Endothelial cell of umbilical vein (primary cell): ENCODE data around the gene TTC36. TPM values are rescaled to one million over a fixed set of nuclear protein-coding genes. Genes with fewer than 3 reads are reported as not detected.

ENCODE experiments used
- BruUV-seq: library from RNA; stranded (reverse); fragments of 400-500 nt; replicated peaks from 2 replicates; lab custom pipeline; 2021; lab: Mats Ljungman, UMichigan
- CTCF ChIA-PET: fragments of 300-600, 350-600 bp; sonication (Branson Sonifier 250); formaldehyde crosslinking; loops from one replicate; lab custom pipeline; 2021; ENCODE audit warnings: antibody characterized with exemption, inconsistent platforms; lab: Charles Lee
- POLR2A ChIA-PET: fragments of 300-600, 350-600 bp; sonication (Branson Sonifier 250); formaldehyde crosslinking; loops from one replicate; lab custom pipeline; 2021; ENCODE audit warnings: antibody characterized with exemption, inconsistent platforms; lab: Charles Lee
- DNase-seq: peaks from one replicate; pipeline ENCODE4 v3.0.0-alpha.2; 2011; ENCODE audit warnings: low read depth, low spot score
- FAIRE-seq: peaks from 2 replicates; lab custom pipeline; 2011; peaks lifted over from hg19 to GRCh38; lab: Jason Lieb, UNC
- H2AFZ ChIP-seq: 2 replicates; pipeline ENCODE4 v1.6.0; 2012; ENCODE audit warnings: low read depth, low read length, control low read depth, inconsistent platforms
- H3K27ac ChIP-seq: 2 replicates; pipeline ENCODE4 v1.5.1; 2011; ENCODE audit warnings: low read depth, mild to moderate bottlenecking, control low read depth, low read length, moderate library complexity; ENCODE audit not compliant: insufficient read depth
- H3K27me3 ChIP-seq, 2 experiments: 2 replicates each; pipeline versions ENCODE4 v1.6.0 to v1.6.1; 2011; ENCODE audit warnings: low read length in 2 of 2, mixed read lengths in 1 of 2; ENCODE audit not compliant: control insufficient read depth in 2 of 2, insufficient read depth in 2 of 2
- H3K36me3 ChIP-seq, 2 experiments: 2 replicates in 1 of 2; 3 replicates in 1 of 2; pipeline ENCODE4 v1.5.1; 2011; ENCODE audit warnings: low read length in 2 of 2, mild to moderate bottlenecking in 1 of 2, moderate library complexity in 1 of 2; ENCODE audit not compliant: control insufficient read depth in 2 of 2, insufficient read depth in 2 of 2; ENCODE audit errors: extremely low read depth in 1 of 2
- H3K4me1 ChIP-seq: 3 replicates; pipeline ENCODE4 v1.5.1; 2011; ENCODE audit warnings: mild to moderate bottlenecking, low read length; ENCODE audit not compliant: control insufficient read depth, insufficient read depth; ENCODE audit errors: extremely low read depth
- H3K4me2 ChIP-seq: 2 replicates; pipeline ENCODE4 v1.6.1; 2011; ENCODE audit warnings: low read length, control low read depth, mixed read lengths; ENCODE audit not compliant: insufficient read depth
- H3K4me3 ChIP-seq, 3 experiments: fragments of 200-600 bp in 1 of 3; sonication (generic), shearing (Covaris generic) in 1 of 3; replicated peaks in 1 of 3; 2 replicates each; pipeline ENCODE4 v1.5.1; 2011 to 2016; ENCODE audit warnings: control low read depth in 3 of 3, low read length in 3 of 3, mild to moderate bottlenecking in 2 of 3, inconsistent platforms in 1 of 3, low read depth in 1 of 3, moderate library complexity in 1 of 3; ENCODE audit not compliant: insufficient read depth in 1 of 3
- H3K79me2 ChIP-seq: 2 replicates; pipeline ENCODE4 v1.6.0; 2012; ENCODE audit warnings: low read length, inconsistent platforms; ENCODE audit not compliant: control insufficient read depth, insufficient read depth
- H3K9ac ChIP-seq: replicated peaks from 2 replicates; pipeline ENCODE3; 2011; ENCODE audit warnings: low read length, control low read depth; ENCODE audit not compliant: insufficient read depth; ENCODE audit errors: extremely low read depth
- H3K9me1 ChIP-seq: replicated peaks from 3 replicates; pipeline ENCODE4 v1.6.0; 2011; ENCODE audit warnings: mild to moderate bottlenecking, low read length; ENCODE audit not compliant: control insufficient read depth, insufficient read depth; ENCODE audit errors: extremely low read depth
- H3K9me3 ChIP-seq: replicated peaks from 2 replicates; pipeline ENCODE4 v1.5.1; 2012; ENCODE audit warnings: low read length, inconsistent platforms; ENCODE audit not compliant: control insufficient read depth, insufficient read depth
- H4K20me1 ChIP-seq: replicated peaks from 2 replicates; pipeline ENCODE3; 2011; ENCODE audit warnings: mild to moderate bottlenecking, low read length; ENCODE audit not compliant: control insufficient read depth, insufficient read depth; ENCODE audit errors: extremely low read depth
- EZH2 ChIP-seq: IDR thresholded peaks from 2 replicates; pipeline ENCODE4 v1.6.1; 2012; ENCODE audit warnings: borderline replicate concordance, low read depth, mild to moderate bottlenecking, moderate library complexity, low read length, inconsistent platforms; ENCODE audit not compliant: severe bottlenecking
- FOS ChIP-seq: IDR thresholded peaks from 2 replicates; pipeline ENCODE4 v1.6.1; 2011; ENCODE audit warnings: mild to moderate bottlenecking, low read length, moderate library complexity, borderline replicate concordance; ENCODE audit not compliant: insufficient read depth
- GATA2 ChIP-seq: IDR thresholded peaks from 2 replicates; pipeline ENCODE4 v1.7.0; 2011; ENCODE audit warnings: low read depth, mild to moderate bottlenecking, moderate library complexity, mixed read lengths, low read length; ENCODE audit not compliant: insufficient read length, insufficient read depth
- JUN ChIP-seq: IDR thresholded peaks from 2 replicates; pipeline ENCODE4 v1.6.1; 2011; ENCODE audit warnings: borderline replicate concordance, low read depth; ENCODE audit not compliant: insufficient read length, insufficient read depth
- MYC ChIP-seq: IDR thresholded peaks from one replicate; pipeline ENCODE4 v1.6.1; 2011; ENCODE audit warnings: mild to moderate bottlenecking, low read depth, low read length
- POLR2A ChIP-seq: IDR thresholded peaks from 2 replicates; pipeline ENCODE4 v1.6.1; 2012; ENCODE audit warnings: low read depth, mild to moderate bottlenecking, control low read depth, low read length
- POLR2AphosphoS5 ChIP-seq: IDR thresholded peaks from 2 replicates; pipeline ENCODE4 v1.6.1; 2012; ENCODE audit warnings: low read depth, mild to moderate bottlenecking, control low read depth, low read length, moderate library complexity; ENCODE audit not compliant: insufficient read depth
- dilution Hi-C: fragments of 300-500 bp; cut with MboI; formaldehyde crosslinking; loops from one replicate; pipeline ENCODE4 v1.15.0; 2019; ENCODE audit warnings: low sequenced_read_pairs; ENCODE audit not compliant: extremely low pct_ligation_motif_present
- intact Hi-C: fragments of 100-400 bp; cut with micrococcal nuclease; formaldehyde crosslinking; loops from one replicate; pipeline ENCODE4 v1.10.0; 2022
- polyA plus RNA-seq, 4 experiments: library from polyadenylated mRNA; depleted of rRNA in 3 of 4; stranded (reverse) in 3 of 4; unstranded in 1 of 4; fragments of >200 nt; gene quantifications; 2 replicates each; pipeline versions ENCODE4 v1.2.1 to v1.2.3, GENCODE V29; 2011 to 2012; ENCODE audit warnings: missing spikeins in 1 of 4
- total RNA-seq: library from RNA; stranded (reverse); gene quantifications from 2 replicates; pipeline ENCODE4 v1.2.3, GENCODE V29; 2021
- TF ChIP-seq, protein P1 (sequence below), 2 donors: IDR thresholded peaks; 1 replicate in 1 of 2; 2 replicates in 1 of 2; pipeline ENCODE4 v1.5.1; 2011; ENCODE audit warnings: low read length in 2 of 2, mild to moderate bottlenecking in 2 of 2, moderate library complexity in 2 of 2, control low read depth in 1 of 2, inconsistent platforms in 1 of 2, low read depth in 1 of 2; ENCODE audit not compliant: insufficient read depth in 1 of 2; ENCODE audit errors: extremely low read depth in 1 of 2
- TF ChIP-seq, protein P2 (sequence below): IDR thresholded peaks from 2 replicates; pipeline ENCODE4 v1.6.1; 2011; ENCODE audit not compliant: insufficient read depth, insufficient read length

TTC36 gene
- total and polyA plus RNA-seq, 2 donors (not counting 3 experiments of a cell fraction or from before 2014, with no cell fraction given) = 0.60 TPM; not detected in 1

DNA sequence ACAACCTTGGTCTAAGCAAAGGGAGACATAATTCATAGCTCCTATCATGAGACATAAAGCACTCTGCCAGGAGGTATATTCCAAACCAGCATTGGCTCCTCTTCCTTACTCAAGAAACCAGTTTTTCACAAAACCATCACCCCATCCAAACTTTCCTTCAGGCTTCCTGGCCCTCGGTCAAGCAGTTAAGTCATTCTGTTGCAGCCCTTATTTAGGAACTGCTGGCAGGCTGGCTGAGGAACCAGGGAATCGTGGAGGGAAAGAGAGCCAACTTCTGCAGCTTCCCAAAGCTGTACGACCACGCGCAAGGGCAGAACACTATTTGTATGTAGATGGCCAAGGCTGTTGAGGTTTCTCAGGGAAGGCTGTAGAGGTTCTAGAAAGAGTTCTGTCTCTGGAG is 37.8 kb downstream of the TTC36 start:
- TF ChIP-seq, protein P1, sequence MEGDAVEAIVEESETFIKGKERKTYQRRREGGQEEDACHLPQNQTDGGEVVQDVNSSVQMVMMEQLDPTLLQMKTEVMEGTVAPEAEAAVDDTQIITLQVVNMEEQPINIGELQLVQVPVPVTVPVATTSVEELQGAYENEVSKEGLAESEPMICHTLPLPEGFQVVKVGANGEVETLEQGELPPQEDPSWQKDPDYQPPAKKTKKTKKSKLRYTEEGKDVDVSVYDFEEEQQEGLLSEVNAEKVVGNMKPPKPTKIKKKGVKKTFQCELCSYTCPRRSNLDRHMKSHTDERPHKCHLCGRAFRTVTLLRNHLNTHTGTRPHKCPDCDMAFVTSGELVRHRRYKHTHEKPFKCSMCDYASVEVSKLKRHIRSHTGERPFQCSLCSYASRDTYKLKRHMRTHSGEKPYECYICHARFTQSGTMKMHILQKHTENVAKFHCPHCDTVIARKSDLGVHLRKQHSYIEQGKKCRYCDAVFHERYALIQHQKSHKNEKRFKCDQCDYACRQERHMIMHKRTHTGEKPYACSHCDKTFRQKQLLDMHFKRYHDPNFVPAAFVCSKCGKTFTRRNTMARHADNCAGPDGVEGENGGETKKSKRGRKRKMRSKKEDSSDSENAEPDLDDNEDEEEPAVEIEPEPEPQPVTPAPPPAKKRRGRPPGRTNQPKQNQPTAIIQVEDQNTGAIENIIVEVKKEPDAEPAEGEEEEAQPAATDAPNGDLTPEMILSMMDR (IDR thresholded peaks at IDR 0.05; ENCODE audit: extremely low read depth in 1 of 2, insufficient read depth in 1 of 2, low read depth in 1 of 2, low read length in 2 of 2) = no peak
- TF ChIP-seq FOS (no peak), POLR2AphosphoS5 (no peak), POLR2A (no peak), JUN (no peak), EZH2 (no peak), GATA2 (no peak), MYC (no peak)
- TF ChIP-seq, protein P2, sequence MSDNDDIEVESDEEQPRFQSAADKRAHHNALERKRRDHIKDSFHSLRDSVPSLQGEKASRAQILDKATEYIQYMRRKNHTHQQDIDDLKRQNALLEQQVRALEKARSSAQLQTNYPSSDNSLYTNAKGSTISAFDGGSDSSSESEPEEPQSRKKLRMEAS = no peak
- no peaks in the 10 kb centered on the region for H3K9me1 ChIP-seq
- H3K27ac ChIP-seq = no peak overlapping the region
- no peaks in the 10 kb centered on the region for H3K27me3 ChIP-seq
- no peaks in the 10 kb centered on the region for H3K9me3 ChIP-seq
- dilution Hi-C loops = no loop called here
- H3K79me2 ChIP-seq = no peaks in the 10 kb centered on the region
- intact Hi-C loops = loop anchor here (5.0 to 10.0 kb wide), 4 partner anchors 50 to 273 kb away; partner anchors contain the start of gene KMT2A
- no peaks in the 10 kb centered on the region for H4K20me1 ChIP-seq
- DNase-seq (no peak), FAIRE-seq (no peak)
- POLR2A ChIA-PET = no interaction called here
- H3K36me3 ChIP-seq = no peaks in the 10 kb centered on the region
- H2AFZ ChIP-seq = no peak overlapping the region
- peaks cover 5% of the 10 kb centered on the region for H3K4me1 ChIP-seq
- BruUV-seq = no TSS peak
- H3K4me2 ChIP-seq = peak overlapping the region; percentile 2
- CTCF ChIA-PET = no interaction called here
- no peak overlapping the region for H3K4me3 ChIP-seq
- no peak overlapping the region for H3K9ac ChIP-seq
